Gastrocnemius medialis (tissue), 4 donors: Measurements from ENCODE around the gene TMEM119.
"Not testable (repeated sequence)": the region's sequence is repeated elsewhere in the genome, so short reads cannot be mapped to it uniquely, and the experiment has no call there.

Experiments
- CTCF ChIP-seq, 5 experiments: fragments of 450-650 bp in 3 of 5; fragments of 200-600 bp in 2 of 5; sonication (generic) in 2 of 5; IDR thresholded peaks in 4 of 5; conservative IDR thresholded peaks in 1 of 5; 1 replicate in 4 of 5; 2 replicates in 1 of 5; pipeline ENCODE4 v1.5.1; 2016 to 2019; ENCODE audit warnings: antibody characterized with exemption in 5 of 5, mild to moderate bottlenecking in 3 of 5, moderate library complexity in 3 of 5
- POLR2A ChIP-seq, 2 donors: fragments of 450-650 bp; IDR thresholded peaks; one replicate each; pipeline ENCODE4 v1.6.1; 2017; ENCODE audit warnings: antibody characterized with exemption in 2 of 2, mild to moderate bottlenecking in 2 of 2, moderate library complexity in 2 of 2

GRCh38 chr12:108574276-108574675 lies 23.6 kb downstream of the TMEM119 start:
- not testable (repeated sequence) for TF ChIP-seq CTCF (IDR thresholded peaks at IDR 0.05 in 4 of 5, conservative IDR thresholded peaks at IDR 0.05 in 1 of 5); POLR2A (IDR thresholded peaks at IDR 0.05)
